ENCODE results near the gene CDCA3.
"Not testable (repeated sequence)": the region's sequence is repeated elsewhere in the genome, so short reads cannot be mapped to it uniquely, and the experiment has no call there.

The CDCA3 gene

GRCh38 chr12:6867413-6868210, 16.5 kb upstream of the CDCA3 start, which contains the start of gene TPI1:
Gene TPI1, plus strand, starts transcription at chr12:6867531. Its CDS starts 36 bp downstream, at chr12:6867567.
- peak; percentile 91 for DNase-seq
- Mint-ChIP-seq H3K4me3 (peak within 1 kb of the TSS; percentile 94), H3K4me1 (peaks cover 58% of the 10 kb centered on the region), H3K36me3 (ENCODE audit: low read depth) (peaks cover 57% of the 10 kb centered on the region), H3K27ac (peak within 1 kb of the TSS; percentile 93), H3K9me3 (no peaks in the 10 kb centered on the region), H3K27me3 (ENCODE audit: low read depth, poor library complexity) (peaks cover 4% of the 10 kb centered on the region)
- no peak for TF ChIP-seq CTCF (IDR thresholded peaks at IDR 0.05)

GRCh38 chr12:6866920-6867412, 15.9 kb upstream of the CDCA3 start:
- no peak overlapping the region for H3K27ac Mint-ChIP-seq
- DNase-seq: no peak
- no peak for TF ChIP-seq CTCF (IDR thresholded peaks at IDR 0.05)

GRCh38 chr12:6866163-6866919, 15.3 kb upstream of the CDCA3 start:
- Mint-ChIP-seq H3K4me1 (peaks cover 46% of the 10 kb centered on the region), H3K9me3 (no peaks in the 10 kb centered on the region), H3K27ac (no peak overlapping the region), H3K27me3 (ENCODE audit: low read depth, poor library complexity) (peaks cover 4% of the 10 kb centered on the region), H3K36me3 (ENCODE audit: low read depth) (peaks cover 65% of the 10 kb centered on the region), H3K4me3 (peak overlapping the region; percentile 88)
- DNase-seq: peak; percentile 43
- no peak for TF ChIP-seq CTCF (IDR thresholded peaks at IDR 0.05)

More at GRCh38 chr12:6866920-6867412, 15.9 kb upstream of the CDCA3 start:
- H3K36me3 Mint-ChIP-seq (ENCODE audit: low read depth): peaks cover 62% of the 10 kb centered on the region
- no peaks in the 10 kb centered on the region for H3K9me3 Mint-ChIP-seq
- H3K4me1 Mint-ChIP-seq: peaks cover 53% of the 10 kb centered on the region
- H3K27me3 Mint-ChIP-seq (ENCODE audit: low read depth, poor library complexity): peaks cover 4% of the 10 kb centered on the region
- H3K4me3 Mint-ChIP-seq: peak overlapping the region; percentile 88

- peaks cover 36% of the 10 kb centered on the region for H3K4me1 Mint-ChIP-seq
- peaks cover 66% of the 10 kb centered on the region for H3K36me3 Mint-ChIP-seq (ENCODE audit: low read depth)
- not testable (repeated sequence) for H3K27me3 Mint-ChIP-seq (ENCODE audit: low read depth, poor library complexity); DNase-seq; H3K9me3 Mint-ChIP-seq; H3K27ac Mint-ChIP-seq
- peak overlapping the region; percentile 19 for H3K4me3 Mint-ChIP-seq
Measured at GRCh38 chr12:6865307-6865706, 14.2 kb upstream of the CDCA3 start.

- Mint-ChIP-seq H3K4me3 (no peak overlapping the region), H3K27me3 (ENCODE audit: low read depth, poor library complexity) (peaks cover 4% of the 10 kb centered on the region), H3K36me3 (ENCODE audit: low read depth) (peaks cover 59% of the 10 kb centered on the region), H3K4me1 (peaks cover 21% of the 10 kb centered on the region), H3K27ac (no peak overlapping the region), H3K9me3 (no peaks in the 10 kb centered on the region)
- DNase-seq: no peak
- TF ChIP-seq CTCF (IDR thresholded peaks at IDR 0.05): no peak
Measured at GRCh38 chr12:6863586-6864321, 12.7 kb upstream of the CDCA3 start.

- Mint-ChIP-seq H3K27me3 (ENCODE audit: low read depth, poor library complexity) (peaks cover 4% of the 10 kb centered on the region), H3K4me1 (peaks cover 15% of the 10 kb centered on the region), H3K9me3 (no peaks in the 10 kb centered on the region), H3K27ac (no peak overlapping the region), H3K4me3 (no peak overlapping the region), H3K36me3 (ENCODE audit: low read depth) (peaks cover 61% of the 10 kb centered on the region)
- TF ChIP-seq CTCF (IDR thresholded peaks at IDR 0.05): no peak
- DNase-seq: no peak
Measured at GRCh38 chr12:6863033-6863432, 11.9 kb upstream of the CDCA3 start.

All from nephron progenitor cell (in vitro differentiated cells).